Activated CD4-positive, alpha-beta T cell treated with anti-CD3 and anti-CD28 coated beads for 48 hours (primary cell): ENCODE results near the gene LRRC75B.

Source experiments
- DNase-seq: peaks from one replicate; pipeline ENCODE4 v3.0.0-alpha.2; 2020

The LRRC75B gene

DNA sequence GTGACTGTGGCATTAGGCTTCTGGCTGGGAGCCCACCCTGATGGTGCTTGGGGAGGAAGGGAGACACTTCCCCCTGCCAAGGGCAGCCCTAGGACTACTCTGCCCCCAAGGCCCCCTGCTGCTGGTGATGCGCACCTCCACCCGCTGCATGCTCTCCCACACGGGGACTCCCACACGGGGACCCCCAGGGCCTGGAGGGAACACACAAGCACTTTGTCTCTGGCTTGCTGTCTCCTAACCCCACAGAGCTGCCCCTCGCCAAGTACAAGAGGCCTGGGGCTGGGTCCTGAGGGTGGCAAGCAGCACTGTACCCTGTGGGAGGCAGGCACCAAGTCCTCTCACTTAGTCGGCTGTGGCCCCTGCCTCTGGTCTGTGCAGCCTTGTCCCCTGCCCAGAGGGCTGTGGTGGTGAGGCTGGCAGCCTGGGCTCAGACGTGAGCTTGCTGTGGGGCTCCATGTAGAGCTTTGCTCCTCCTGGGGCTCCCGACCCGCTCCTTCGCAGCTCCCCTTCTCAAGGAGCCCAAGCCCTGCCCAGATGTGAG, 7.9 kb downstream of the LRRC75B start:
- DNase-seq: no peak

DNA sequence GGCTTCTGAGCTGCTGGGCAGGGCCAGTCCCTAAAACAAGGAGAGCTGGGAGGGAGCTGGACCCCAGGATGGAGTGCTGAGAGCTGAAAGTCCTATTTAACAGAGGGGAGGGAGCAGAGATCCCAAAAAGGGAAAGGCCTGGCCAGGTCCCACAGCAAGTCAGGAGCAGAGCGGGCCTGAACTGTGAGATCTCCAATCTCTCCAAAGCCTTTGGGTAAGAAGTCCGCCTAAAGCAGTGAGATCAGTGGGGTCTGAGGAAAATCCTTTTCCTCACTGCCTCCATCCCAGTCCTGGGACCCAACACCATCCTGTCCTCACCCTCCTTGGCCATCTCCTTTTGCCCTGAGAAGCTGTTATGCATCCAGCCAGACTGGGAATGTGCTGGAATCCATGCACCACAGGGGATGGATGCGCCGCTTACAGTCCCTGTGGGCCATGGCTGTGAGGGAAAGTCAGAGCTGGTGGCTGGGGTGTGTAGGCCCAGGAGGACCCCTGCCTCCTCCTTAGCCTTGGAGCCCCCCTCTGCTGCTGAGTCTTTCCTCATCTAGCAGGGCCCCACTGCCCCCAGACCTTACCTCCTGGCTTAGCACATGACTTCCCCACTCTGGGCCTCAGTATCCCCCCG, 8.6 kb downstream of the LRRC75B start:
- DNase-seq: no peak

DNA sequence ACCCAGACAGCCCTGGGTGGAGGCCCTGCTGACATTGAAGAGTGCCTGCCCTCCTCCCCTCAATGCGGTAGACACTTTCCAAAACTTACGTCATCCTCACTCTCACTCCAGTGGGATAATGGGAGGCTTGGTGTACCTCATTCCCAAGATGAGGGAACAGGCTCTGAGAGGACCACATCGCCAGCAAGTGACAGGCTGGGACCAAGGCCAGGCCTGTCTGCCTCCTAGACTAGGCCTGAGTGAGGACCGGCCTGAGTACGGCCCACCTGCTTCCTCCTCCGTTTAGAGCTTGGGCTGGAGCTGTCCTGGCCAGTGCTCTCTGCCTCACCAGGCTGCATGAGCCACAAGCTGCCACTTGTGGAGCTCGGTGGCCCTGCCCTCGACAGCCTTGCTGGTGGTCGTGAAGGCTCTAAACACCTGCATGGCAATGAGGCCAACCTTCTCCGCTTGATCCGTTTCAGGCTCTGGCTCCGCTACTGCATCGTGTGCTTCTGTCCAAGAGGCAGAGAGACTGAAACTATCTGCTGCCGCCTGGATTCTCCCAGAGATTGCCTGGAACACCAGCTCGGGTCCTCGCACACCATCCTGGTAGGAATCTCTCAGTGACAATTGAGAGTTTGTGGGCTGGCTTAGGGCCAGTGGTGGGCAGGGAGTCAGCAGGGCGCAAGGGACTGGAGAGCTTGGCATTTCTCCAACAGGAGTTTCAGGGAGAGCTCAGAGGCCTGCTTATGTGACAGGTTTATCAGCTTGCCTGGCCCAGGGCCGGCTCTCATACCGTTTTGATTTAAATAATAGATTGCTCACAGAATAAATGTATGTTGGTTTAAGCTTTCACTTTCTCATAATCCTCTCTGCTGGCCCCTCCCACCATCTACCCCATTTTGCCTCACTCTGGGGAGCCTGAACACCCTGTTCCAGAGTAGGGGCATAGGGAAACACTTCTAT, 9.4 kb downstream of the LRRC75B start:
- no peak for DNase-seq

DNA sequence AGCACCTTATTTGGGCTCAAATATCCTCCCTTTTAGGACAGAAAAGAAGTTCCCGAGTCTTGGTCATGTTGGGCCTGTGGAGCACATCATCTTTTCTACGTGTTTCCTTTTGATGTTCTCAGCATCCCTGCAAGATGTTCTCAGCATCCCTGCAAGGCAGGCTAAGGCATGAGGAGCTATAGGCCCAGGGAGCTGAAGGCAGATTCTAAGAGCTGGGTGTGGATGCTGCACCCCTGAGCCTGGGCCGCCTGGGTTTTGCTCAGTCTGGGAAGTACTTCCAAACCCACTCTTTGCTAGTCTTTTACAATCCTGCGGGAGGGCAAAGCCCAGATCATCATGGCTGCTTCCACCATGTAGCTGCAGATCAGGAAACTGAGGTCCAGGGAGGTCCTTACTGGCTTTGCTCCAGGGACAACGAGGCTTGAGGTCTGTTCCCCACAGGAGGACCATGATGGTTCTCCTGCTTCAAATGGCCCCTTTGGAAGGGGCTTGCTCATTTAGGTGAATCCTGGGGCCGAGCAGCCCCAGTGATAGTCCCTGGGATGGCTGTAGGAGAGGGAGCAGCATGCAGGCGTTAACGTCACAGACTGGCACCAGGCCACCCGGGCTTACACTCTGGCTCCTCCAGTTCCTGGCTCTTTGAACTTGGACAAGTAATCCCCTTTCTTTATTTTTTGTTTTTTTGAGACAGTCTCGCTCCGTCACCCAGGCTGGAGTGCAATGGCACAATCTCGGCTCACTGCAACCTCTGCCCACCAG, 10.6 kb downstream of the LRRC75B start:
- DNase-seq: no peak

DNA sequence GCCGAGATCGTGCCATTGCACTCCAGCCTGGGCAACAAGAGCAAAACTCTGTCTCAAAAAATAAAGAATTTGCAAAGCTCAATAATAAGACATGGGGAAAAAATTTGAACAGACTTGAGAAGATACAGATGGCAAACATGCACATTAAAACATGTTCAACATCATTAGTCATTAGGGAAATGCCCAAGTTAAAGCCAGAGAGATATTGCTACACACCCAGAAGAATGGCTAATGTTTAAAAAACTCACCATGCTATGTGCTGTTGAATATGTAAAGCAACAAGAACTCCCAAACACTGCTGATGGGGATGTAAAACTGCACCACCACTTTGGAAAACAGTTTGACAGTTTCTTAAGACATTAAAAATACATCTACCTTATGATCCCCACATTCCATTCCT, 12.6 kb downstream of the LRRC75B start:
- no peak for DNase-seq

DNA sequence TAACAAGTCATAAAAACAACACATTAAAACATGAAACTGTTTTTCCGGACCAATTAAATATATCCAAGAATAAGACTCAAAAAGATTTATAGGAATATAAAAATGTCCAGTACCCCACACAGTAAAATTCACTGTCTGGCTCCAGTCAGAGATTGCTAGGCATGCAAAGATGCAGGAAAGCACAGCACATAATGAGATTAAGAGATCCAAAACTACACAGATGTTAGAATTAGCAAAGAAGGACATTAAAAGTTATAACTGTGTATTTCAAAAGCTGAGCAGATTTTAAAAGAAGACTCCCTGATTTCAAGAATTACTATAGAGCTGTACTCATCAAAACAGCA, 13.6 kb downstream of the LRRC75B start:
- DNase-seq: no peak

DNA sequence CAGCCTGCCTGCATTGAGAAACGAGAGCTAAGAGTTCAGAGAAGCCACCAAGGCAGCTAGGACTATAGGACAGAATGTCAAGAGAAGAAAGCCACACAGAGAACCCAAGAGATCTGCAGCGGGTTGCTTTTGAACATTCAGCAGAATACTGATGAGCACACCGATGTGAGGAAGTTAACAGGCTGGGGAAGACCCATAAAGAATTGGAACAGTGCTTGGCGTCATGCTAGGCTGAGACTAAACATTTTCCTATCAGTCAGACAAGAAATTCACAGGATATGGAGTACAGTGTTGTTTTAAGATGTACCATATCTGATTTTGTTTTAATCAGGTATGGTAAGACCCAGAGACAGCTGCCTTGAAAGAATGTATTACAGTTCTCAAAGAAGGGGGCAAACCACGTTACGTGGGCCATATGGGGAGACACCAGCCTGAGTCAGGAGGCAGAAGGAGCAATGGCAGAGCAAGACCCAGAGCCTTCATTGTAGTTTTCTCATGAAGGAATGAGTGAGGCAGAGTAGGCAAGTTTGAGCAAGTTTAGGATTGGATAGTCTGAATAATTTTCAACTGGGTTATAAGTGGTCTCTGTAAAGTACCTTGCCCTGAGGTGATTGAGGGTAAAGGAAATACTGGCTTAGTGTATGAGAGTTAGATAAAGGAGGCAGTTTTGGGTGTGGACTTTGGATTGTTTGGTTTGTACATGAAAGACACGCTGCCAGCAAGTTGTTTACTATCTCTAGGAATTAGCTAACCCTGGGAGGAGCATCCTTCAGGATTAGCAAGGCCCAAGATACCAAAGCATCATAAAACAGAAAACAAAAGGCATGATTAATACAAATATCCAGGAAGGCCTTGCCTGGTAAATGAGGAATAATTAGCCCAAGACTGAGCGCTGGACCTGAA, 14.3 kb downstream of the LRRC75B start:
- DNase-seq: no peak

DNA sequence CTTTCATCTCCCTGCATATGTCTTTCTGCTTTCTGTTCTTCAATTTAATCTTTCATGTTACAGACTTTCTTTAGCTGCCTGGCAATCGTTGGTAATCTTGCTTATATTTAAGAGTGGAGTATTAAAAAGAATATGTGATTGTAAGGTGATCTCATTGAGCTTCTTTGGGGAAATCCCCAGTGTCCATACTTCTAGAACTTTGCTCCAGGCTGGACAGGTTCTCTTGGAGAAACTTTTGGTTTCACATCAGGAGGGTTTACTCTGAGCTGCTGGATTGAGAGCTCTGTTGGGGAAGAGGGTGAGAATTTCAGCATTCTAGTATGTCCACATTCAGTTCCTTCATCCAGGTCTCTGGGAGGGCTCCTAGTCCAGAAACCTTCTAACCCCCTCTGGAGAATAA, 16.1 kb downstream of the LRRC75B start:
- no peak for DNase-seq

DNA sequence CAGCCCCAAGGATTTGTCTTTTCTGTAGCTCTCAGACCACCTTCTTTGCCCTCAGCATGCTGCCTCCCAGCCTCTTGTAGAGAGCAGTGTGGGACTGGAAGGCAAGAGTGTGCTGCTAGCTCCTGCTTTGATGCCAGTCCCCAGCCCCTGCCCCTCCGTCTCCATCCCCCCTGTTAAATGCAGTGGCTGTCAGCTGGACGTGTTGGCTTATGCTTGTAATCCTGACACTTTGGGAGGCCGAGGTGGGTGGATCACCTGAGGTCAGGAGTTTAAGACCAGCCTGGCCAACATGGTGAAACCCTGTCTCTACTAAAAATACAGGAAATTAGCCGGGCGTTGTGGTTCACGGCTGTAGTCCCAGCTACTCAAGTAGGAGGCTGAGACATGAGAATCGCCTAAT, 21.6 kb downstream of the LRRC75B start:
- no peak for DNase-seq

DNA sequence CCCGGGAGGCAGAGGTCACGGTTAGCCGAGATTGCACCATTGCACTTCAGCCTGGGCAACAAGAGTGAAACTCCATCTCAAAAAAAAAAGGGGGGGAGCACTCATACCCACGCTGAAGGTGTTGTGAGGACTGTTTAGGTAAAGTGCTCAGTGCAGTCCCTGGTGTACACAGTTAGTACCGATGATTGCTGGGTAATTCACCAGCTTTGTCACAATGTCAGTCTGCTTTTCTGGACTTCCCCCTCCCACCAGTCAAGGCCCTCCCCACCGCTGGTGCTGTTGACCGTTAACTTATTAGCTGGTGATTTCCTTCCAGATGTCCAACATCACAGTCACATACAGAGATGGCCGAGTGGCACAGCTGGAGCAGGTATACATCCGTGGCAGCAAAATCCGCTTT, 25.2 kb downstream of the LRRC75B start:
- no peak for DNase-seq

DNA sequence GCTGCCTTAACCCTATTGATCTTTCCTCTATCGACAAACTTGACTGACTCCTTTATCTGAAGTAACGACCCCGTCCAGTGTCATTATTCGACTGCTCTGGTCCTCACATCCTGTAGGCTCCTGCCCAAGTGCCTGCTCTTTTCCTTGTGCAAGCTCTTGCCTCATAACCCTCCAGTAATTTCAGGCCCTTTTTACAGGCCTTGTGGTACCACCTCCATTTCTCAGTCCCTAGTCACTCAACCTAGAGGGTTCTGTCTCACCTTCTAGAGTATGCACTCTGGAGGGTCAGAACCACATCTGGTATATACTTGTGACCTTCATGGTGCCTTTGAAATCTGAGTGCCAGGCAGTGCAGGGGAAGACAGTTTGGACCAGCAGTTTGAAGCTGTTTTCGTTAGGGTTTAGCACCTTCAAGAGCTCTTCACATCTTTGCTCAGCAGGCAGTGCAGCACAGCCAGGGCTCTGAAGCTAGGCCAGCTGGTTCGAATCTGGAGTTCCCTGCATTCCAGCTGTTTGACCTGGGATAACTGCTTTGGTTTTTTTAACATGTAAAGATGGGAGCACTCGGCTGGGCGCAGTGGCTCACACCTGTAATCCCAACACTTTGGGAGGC, 25.9 kb downstream of the LRRC75B start:
- DNase-seq: no peak

DNA sequence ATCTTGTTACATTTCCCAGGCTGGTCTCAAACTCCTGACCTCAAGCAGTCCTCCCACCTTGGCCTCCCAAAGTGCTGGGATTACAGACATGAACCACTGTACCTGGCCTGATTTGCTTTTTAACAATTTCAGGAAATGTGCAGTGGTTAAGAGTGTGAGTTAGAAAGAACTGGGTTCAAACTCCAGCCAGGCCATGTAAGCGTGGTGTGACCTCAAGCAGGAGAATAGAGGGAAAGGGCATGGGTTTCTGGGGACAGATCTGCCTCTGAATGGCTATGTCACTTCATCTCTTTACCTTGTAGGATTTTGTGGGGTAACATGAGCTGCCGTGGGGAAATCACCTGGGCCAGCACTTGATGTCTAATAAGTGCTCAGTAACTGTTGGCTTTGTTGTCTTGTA, 27.8 kb downstream of the LRRC75B start:
- DNase-seq: no peak

DNA sequence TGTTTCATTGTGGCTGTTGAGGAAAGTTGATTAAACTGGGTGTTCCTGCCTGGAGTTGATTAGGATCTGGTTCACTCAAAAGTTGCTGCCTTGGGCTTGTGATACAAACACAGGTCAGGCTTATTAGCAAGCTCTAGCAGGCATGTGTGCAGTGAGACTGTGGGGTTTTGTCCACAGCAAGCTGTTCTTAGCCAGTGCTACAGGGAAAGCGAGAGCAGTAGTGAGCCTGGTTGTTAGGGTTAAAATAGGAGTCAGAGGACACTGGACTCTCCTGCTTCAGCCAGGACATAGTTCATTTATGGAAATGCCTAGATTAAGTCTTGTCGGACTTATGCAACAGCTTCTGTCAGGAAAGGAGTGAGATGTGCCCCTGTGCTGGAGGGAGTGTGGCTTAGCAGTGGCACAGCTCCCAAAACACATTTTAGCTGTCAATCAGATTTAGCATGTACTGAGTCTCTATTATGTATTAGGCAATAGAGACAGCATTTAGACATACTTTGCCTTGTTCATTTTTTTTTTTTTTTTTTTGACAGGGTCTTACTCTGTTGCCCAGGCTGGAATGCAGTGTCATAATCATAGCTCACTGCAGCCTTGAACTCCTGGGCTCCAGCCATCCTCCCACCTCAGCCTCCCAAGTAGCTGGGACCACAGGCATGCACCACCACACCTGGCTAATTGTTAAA, 28.4 kb downstream of the LRRC75B start:
- no peak for DNase-seq

DNA sequence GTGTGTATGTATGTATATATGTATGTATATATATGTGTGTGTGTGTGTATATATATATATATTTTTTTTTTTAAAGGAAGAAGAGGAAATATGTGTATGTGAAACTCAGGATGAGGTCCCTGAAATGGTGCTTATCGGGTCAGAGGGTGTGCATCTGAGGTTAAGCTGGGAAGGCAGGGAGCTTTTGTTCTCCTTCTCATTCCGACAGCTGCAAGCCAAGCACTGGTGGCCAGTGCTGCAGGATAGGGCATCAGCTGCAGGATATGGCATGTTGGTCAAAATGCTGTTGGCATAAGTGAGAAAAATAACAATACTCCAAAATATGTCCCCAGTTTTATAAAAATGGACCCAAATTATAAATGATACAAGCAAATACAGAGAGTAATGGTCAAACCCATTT, 29.6 kb downstream of the LRRC75B start:
- no peak for DNase-seq

DNA sequence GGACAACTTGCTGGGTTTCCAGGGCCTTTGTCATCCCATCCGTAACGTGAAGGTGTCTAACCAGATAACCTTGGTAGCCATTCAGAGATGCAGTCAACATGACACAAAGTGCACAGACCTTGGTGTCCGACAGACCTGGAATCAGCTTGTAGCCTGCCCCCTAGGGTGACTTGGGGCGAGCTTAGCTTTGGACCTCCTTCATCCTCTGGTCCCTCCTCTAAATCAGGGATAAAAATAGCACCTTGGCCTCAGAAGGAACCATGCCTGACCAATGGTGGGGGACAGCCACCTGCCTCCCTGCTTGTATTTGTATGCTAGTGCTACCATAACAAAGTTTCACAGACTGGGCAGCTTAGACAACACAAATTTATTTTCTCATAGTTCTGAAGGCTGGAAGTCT, 33.4 kb downstream of the LRRC75B start:
- DNase-seq: no peak

DNA sequence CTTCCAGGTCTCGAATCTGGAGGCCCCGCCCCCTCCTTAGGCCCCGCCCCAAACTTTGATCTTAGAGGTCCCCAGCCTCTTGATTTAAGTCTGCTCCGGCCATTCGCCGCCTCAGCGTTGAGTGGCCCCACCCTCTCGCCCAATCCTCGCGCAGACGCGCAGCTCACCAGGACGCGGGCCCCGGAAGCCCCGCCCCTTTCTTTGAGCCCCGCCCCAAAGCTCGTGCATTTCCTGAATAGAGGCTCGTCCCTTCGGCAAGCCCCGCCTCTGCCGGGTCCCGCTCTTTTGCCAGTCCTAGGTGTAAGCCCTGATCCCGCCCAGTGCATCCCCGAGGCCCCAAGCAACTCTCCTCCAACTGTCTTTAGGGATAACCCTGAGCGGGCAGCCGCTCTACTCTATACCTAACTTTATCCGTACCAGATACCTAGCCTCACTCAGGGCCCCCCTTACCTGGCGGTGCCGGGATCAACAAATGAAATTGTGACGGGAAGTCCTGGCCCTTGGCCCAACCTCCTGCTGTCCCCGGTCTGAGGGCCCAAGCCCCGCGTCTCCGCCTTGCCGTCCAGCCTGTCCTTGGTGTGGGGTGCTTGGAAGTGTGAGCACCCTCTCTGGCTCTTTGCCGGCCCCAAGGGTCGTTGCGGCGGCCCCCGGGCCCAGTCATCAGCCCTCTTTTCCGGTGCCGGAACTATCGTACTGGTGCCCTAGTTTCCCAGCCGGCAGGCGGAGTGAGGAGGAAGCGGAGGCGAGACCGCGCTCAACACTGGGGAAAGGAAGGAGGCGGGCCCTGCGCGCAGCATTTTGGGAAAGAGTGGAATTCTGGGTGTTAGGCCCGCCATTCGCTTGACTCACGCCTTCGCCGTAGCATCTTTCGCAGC, 37.5 kb downstream of the LRRC75B start, which contains the start of gene SNRPD3:
TSS of gene SNRPD3 (plus strand) at position 835 of the 875 bp plus-strand sequence. CDS start 1,676 bp downstream, outside the sequence.
- peak; percentile 100 for DNase-seq

DNA sequence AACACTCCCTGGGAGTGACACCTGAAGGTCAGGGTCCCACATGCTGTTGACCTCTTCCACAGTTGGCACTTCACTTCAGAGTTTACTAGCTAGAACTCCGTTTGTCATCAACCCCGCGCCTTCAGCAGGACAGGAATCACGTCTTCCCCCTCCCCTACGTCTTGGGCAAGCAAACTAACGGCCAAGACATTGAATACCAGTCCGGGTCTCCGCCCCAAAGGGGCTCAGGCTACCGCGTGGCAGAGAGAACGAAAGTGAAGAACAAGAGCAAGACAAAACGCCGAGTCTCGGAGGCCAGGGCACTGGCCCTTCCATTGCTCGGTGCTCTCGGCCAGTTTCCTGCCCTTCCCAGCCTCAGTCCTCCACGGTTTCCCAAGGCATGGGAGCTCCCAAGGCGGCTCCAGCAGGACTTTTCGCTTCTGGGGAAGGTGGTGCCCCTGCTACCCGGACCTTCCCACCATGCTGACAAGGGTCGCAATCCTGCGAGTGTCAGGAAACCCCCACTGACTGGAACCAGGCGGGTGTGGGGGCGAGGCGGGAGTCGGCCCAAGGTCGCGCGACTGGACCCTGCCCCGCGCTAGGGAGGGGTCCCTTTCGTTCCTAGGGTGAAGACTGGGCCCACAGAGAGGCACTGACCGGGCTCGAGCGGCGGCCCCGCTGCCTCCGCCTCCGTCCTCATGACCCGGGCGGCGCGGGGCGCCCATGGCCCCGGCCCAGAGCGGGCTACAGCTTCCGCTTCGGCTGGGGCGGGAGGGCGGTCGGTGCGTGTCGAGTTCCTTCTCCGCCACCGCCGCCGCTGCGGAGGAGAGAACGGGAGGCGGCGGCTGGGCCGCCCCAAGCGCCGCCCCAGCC, 38.3 kb downstream of the LRRC75B start, which contains the start of gene GUCD1:
TSS of gene GUCD1 (minus strand) at position 826 of the 852 bp plus-strand sequence. CDS start at position 679, 147 bp downstream.
- peak; percentile 50 for DNase-seq

DNA sequence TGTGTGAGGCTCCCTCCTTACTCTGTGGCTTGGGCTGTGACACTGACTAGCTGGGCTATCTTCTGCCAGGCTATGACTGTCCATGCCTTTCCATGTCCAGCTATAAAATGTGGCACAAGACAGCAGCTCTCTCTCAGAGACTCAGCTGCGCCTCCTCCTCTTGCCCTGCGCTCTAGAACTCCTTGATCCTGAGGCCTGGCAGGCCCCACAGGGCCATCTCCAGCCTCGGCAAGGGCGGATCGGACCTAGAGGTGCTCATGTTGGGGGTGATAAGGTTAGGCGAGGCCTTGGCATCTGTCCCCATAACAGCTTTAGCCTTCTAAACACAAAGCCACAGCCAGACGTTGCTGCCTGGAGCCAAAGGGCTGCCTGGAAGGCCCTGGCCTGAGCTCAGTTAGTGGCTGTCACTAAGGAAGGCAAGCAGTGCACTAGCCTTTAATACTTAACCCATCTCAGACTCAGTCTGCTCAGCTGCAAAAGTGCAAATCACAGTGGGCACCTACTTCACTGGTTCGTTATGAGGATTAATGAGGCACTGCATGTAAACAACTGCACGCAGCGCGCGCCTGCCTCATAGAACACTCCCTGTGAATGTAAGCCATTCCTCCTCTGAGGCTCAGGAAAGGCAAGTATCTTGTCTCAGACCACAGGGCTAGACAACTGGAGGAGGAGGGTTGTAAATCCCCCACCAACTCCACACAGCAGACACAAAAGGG, 39.1 kb downstream of the LRRC75B start:
- peak; percentile 11 for DNase-seq
